ENCODE data around the gene RFC3.

The RFC3 gene

DNA sequence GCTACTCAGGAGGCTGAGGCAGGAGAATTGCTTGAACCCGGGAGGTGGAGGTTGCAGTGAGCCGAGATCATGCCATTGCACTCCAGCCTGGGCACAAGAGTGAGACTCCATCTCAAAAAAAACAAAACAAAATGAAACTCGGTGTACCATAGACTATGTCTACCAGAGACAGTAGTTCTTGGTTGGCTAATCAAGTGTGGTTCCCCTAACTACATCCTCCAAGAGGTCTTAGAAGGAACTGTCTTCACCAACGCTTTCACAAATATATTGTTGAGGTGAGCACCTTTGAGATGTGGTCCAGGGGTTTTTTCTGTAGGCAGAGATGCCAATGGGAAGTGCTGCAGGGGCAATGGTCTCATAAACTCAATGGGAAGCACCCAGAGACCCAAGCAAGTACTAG, 48.0 kb downstream of the RFC3 start:
- H3K4me1 Mint-ChIP-seq, result no peaks in the 10 kb centered on the region
- H3K36me3 Mint-ChIP-seq (ENCODE audit: low read depth), result peaks cover 10% of the 10 kb centered on the region
- no peaks in the 10 kb centered on the region for H3K27me3 Mint-ChIP-seq (ENCODE audit: low read depth)
- TF ChIP-seq, protein P1, sequence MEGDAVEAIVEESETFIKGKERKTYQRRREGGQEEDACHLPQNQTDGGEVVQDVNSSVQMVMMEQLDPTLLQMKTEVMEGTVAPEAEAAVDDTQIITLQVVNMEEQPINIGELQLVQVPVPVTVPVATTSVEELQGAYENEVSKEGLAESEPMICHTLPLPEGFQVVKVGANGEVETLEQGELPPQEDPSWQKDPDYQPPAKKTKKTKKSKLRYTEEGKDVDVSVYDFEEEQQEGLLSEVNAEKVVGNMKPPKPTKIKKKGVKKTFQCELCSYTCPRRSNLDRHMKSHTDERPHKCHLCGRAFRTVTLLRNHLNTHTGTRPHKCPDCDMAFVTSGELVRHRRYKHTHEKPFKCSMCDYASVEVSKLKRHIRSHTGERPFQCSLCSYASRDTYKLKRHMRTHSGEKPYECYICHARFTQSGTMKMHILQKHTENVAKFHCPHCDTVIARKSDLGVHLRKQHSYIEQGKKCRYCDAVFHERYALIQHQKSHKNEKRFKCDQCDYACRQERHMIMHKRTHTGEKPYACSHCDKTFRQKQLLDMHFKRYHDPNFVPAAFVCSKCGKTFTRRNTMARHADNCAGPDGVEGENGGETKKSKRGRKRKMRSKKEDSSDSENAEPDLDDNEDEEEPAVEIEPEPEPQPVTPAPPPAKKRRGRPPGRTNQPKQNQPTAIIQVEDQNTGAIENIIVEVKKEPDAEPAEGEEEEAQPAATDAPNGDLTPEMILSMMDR (IDR thresholded peaks at IDR 0.05; ENCODE audit: unreplicated experiment in 3 of 3), result no peak
- H3K9me3 Mint-ChIP-seq, result no peaks in the 10 kb centered on the region
- H3K4me3 Mint-ChIP-seq, result no peak overlapping the region
- H3K27ac Mint-ChIP-seq, result no peak overlapping the region

DNA sequence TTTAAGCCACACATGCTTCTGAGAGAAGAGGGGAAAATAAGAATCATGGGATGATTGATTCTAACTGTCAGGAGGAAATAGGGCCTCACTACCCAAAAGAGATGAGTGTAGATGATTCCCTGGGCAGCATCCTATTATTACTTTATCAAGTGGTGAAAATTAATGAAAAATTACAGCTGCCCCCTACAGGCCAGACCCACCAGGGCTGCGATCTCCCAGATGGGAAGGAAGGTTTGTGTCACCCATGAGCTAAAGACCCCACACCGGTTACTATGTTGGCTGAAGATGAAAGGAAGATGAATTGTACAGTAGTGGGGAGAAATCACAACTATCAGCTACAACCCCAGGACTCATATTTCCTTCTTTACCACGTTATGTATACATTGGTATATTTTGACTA, 49.5 kb downstream of the RFC3 start:
- H3K27ac Mint-ChIP-seq, result no peak overlapping the region
- H3K27me3 Mint-ChIP-seq (ENCODE audit: low read depth), result no peaks in the 10 kb centered on the region
- TF ChIP-seq, protein P1 (IDR thresholded peaks at IDR 0.05; ENCODE audit: unreplicated experiment in 3 of 3), result no peak
- H3K4me3 Mint-ChIP-seq, result no peak overlapping the region
- H3K36me3 Mint-ChIP-seq (ENCODE audit: low read depth), result peaks cover 10% of the 10 kb centered on the region
- no peaks in the 10 kb centered on the region for H3K4me1 Mint-ChIP-seq
- no peaks in the 10 kb centered on the region for H3K9me3 Mint-ChIP-seq

DNA sequence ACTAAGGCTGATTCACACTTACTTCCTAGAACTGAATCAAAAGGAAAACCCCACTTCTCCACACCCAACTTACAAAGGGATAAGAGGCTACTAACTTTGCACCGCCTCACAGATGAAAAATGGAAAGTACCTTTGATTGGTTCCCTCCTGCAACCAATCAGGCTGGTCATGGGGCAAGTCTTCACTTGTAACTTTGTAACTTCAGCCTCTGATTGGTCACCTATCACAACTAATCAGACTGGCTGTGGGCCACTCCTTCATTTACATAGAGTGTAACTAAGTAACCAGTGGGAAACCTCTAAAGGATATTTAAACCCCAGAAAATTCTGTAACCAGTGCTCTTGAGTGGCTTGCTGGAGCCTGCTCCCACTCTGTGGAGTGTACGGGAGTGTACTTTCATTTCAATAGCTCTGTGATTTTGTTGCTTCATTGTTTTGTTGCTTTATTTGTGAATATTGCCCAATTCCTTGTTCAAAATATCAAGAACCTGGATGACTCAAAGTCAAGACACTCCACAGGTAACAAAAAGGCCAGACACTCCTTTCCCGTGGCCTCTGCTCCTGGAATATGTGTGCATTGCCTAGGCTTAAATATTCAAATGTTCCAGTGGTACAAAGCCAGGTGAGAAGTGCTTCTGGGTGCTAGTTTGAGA, 50.5 kb downstream of the RFC3 start:
- peak overlapping the region in 1 of 3 experiments; percentile 21 for H3K27ac Mint-ChIP-seq

GRCh38 chr13:33869005-33869404, 51.1 kb downstream of the RFC3 start:
- no peaks in the 10 kb centered on the region for H3K9me3 Mint-ChIP-seq
- peak overlapping the region in 1 of 3 experiments; percentile 21 for H3K27ac Mint-ChIP-seq
- TF ChIP-seq, protein P1 (IDR thresholded peaks at IDR 0.05; ENCODE audit: unreplicated experiment in 3 of 3), result no peak
- no peaks in the 10 kb centered on the region for H3K27me3 Mint-ChIP-seq (ENCODE audit: low read depth)
- H3K4me3 Mint-ChIP-seq, result no peak overlapping the region
- no peaks in the 10 kb centered on the region for H3K4me1 Mint-ChIP-seq
- peaks cover 10% of the 10 kb centered on the region for H3K36me3 Mint-ChIP-seq (ENCODE audit: low read depth)

More for the DNA sequence above, 50.5 kb downstream of the RFC3 start:
- TF ChIP-seq, protein P1 (IDR thresholded peaks at IDR 0.05; ENCODE audit: unreplicated experiment in 3 of 3), result no peak
- Mint-ChIP-seq H3K36me3 (ENCODE audit: low read depth) (peaks cover 10% of the 10 kb centered on the region), H3K4me1 (no peaks in the 10 kb centered on the region), H3K4me3 (no peak overlapping the region), H3K27me3 (ENCODE audit: low read depth) (no peaks in the 10 kb centered on the region), H3K9me3 (no peaks in the 10 kb centered on the region)

GRCh38 chr13:33870046-33870668, 52.2 kb downstream of the RFC3 start:
- Mint-ChIP-seq H3K9me3 (no peaks in the 10 kb centered on the region), H3K4me3 (no peak overlapping the region), H3K27ac (no peak overlapping the region), H3K4me1 (no peaks in the 10 kb centered on the region), H3K27me3 (ENCODE audit: low read depth) (no peaks in the 10 kb centered on the region), H3K36me3 (ENCODE audit: low read depth) (peaks cover 10% of the 10 kb centered on the region)
- TF ChIP-seq, protein P1 (IDR thresholded peaks at IDR 0.05; ENCODE audit: unreplicated experiment in 3 of 3), result no peak
